OCI-LY7 (cell line): Measurements from ENCODE around the gene EYA2. TPM values are rescaled to one million over a fixed set of nuclear protein-coding genes. Genes with fewer than 3 reads are reported as not detected.

ENCODE experiments used
- BruUV-seq: library from RNA; stranded (reverse); fragments of 400-500 nt; replicated peaks from 2 replicates; lab custom pipeline; 2021; lab: Mats Ljungman, UMichigan
- CTCF ChIA-PET: fragments of 300-600 bp; sonication (Branson Sonifier 250); formaldehyde crosslinking; loops from one replicate; lab custom pipeline; 2022; ENCODE audit warnings: antibody characterized with exemption; ENCODE audit not compliant: unreplicated experiment; lab: Charles Lee
- POLR2A ChIA-PET: fragments of 300-600 bp; sonication (Branson Sonifier 250); formaldehyde crosslinking; loops from one replicate; lab custom pipeline; 2022; ENCODE audit warnings: antibody characterized with exemption; lab: Charles Lee
- DNase-seq: peaks from one replicate; pipeline ENCODE4 v3.0.0-alpha.2; 2015; ENCODE audit warnings: low spot score
- H2AFZ ChIP-seq: fragments of 200-600 bp; sonication (generic), shearing (Covaris generic); 2 replicates; pipeline ENCODE4 v1.6.1; 2014; ENCODE audit warnings: mild to moderate bottlenecking, antibody characterized with exemption, low read length, moderate library complexity
- H3K27ac ChIP-seq: fragments of 200-600 bp; sonication (generic); 2 replicates; pipeline ENCODE4 v1.5.1; 2014; ENCODE audit warnings: mixed run types, low read depth, mild to moderate bottlenecking, moderate library complexity, low read length, inconsistent platforms; ENCODE audit not compliant: poor library complexity, severe bottlenecking
- H3K36me3 ChIP-seq: fragments of 200-600 bp; sonication (generic); 2 replicates; pipeline ENCODE4 v1.6.1; 2014; ENCODE audit warnings: mild to moderate bottlenecking, antibody characterized with exemption, low read length, moderate library complexity, mixed read lengths; ENCODE audit not compliant: insufficient read depth
- H3K4me1 ChIP-seq: fragments of 200-600 bp; sonication (generic); 2 replicates; pipeline ENCODE4 v1.5.1; 2014; ENCODE audit warnings: mild to moderate bottlenecking, low read length; ENCODE audit not compliant: insufficient read depth, poor library complexity, severe bottlenecking
- H3K4me2 ChIP-seq: fragments of 200-600 bp; sonication (generic); 2 replicates; pipeline ENCODE4 v1.6.1; 2014; ENCODE audit warnings: mild to moderate bottlenecking, low read length
- H3K4me3 ChIP-seq: fragments of 200-600 bp; sonication (generic); 2 replicates; pipeline ENCODE4 v1.5.1; 2014; ENCODE audit warnings: mild to moderate bottlenecking, low read depth, low read length; ENCODE audit not compliant: poor library complexity, severe bottlenecking
- H3K79me2 ChIP-seq: fragments of 200-600 bp; sonication (generic); 2 replicates; pipeline ENCODE4 v1.6.1; 2016; ENCODE audit warnings: low read depth, mild to moderate bottlenecking, low read length, moderate library complexity, mixed read lengths; ENCODE audit not compliant: insufficient read depth
- H3K9me2 ChIP-seq: fragments of 200-600 bp; sonication (generic); 2 replicates; pipeline ENCODE4 v1.6.1; 2016; ENCODE audit warnings: mild to moderate bottlenecking, low read length, mixed read lengths; ENCODE audit not compliant: insufficient read depth
- H3K9me3 ChIP-seq: fragments of 200-600 bp; sonication (generic); 2 replicates; pipeline ENCODE4 v1.6.1; 2014; ENCODE audit warnings: mild to moderate bottlenecking, mixed run types, low read length, mixed read lengths
- H4K20me1 ChIP-seq: fragments of 200-600 bp; sonication (generic); 2 replicates; pipeline ENCODE4 v1.6.1; 2014; ENCODE audit warnings: mild to moderate bottlenecking, antibody characterized with exemption, low read length, moderate library complexity, mixed read lengths; ENCODE audit not compliant: insufficient read depth
- CTCF ChIP-seq: fragments of 200-600 bp; sonication (generic); conservative IDR thresholded peaks from 2 replicates; pipeline ENCODE4 v1.5.1; 2014; ENCODE audit warnings: mild to moderate bottlenecking, antibody characterized with exemption, low read length, moderate library complexity, mixed read lengths
- EZH2phosphoT487 ChIP-seq: fragments of 200-600 bp; sonication (generic); IDR thresholded peaks from 2 replicates; pipeline ENCODE4 v1.6.1; 2018; ENCODE audit warnings: low read depth, borderline replicate concordance, mild to moderate bottlenecking, mixed run types, antibody characterized with exemption, low read length, moderate library complexity, mixed read lengths
- intact Hi-C: fragments of 100-400 bp; cut with micrococcal nuclease; formaldehyde crosslinking; loops from one replicate; pipeline ENCODE4 v1.10.0; 2022; ENCODE audit not compliant: unreplicated experiment
- total RNA-seq, 2 experiments: library from RNA; depleted of rRNA in 1 of 2; stranded (reverse); fragments of >200 nt in 1 of 2; shearing (Covaris generic) in 1 of 2; gene quantifications; 2 replicates each; pipeline ENCODE4 v1.2.3, GENCODE V29; 2014 to 2022

EYA2 gene
- total RNA-seq, 2 experiments from 2014 or later: not detected

- Histone ChIP-seq H3K36me3 (no peaks in the 10 kb centered on the region), H3K9me3 (no peaks in the 10 kb centered on the region), H3K79me2 (no peaks in the 10 kb centered on the region), H3K4me1 (peaks cover 37% of the 10 kb centered on the region), H3K4me2 (no peak overlapping the region), H3K9me2 (no peaks in the 10 kb centered on the region), H3K27ac (no peak overlapping the region), H4K20me1 (no peaks in the 10 kb centered on the region), H3K4me3 (no peak overlapping the region), H2AFZ (no peak overlapping the region)
- BruUV-seq: no TSS peak
- DNase-seq: no peak
- intact Hi-C loops: no loop called here
- POLR2A ChIA-PET: interaction anchor here (0.9 kb wide), 1 partner anchor 9 kb away, joined by 3 read pairs; no protein-coding TSS in a partner anchor
- no peak for TF ChIP-seq CTCF
- no peak for TF ChIP-seq EZH2phosphoT487
- CTCF ChIA-PET: no interaction called here
Measured at GRCh38 chr20:46991168-46991567, 96.5 kb downstream of the EYA2 start.

GRCh38 chr20:46991880-46992639 is 97.4 kb downstream of the EYA2 start:
- H3K9me2 ChIP-seq: no peaks in the 10 kb centered on the region
- no peaks in the 10 kb centered on the region for H3K9me3 ChIP-seq
- CTCF ChIA-PET: no interaction called here
- H2AFZ ChIP-seq: no peak overlapping the region
- no peak overlapping the region for H3K27ac ChIP-seq
- intact Hi-C loops: no loop called here
- no peak for TF ChIP-seq EZH2phosphoT487
- no peak for TF ChIP-seq CTCF
- H3K4me1 ChIP-seq: peaks cover 44% of the 10 kb centered on the region
- no peak overlapping the region for H3K4me2 ChIP-seq
- POLR2A ChIA-PET: interaction anchor here (0.6 kb wide), 2 partner anchors 95 to 278 kb away, joined by 4 to 6 read pairs; no protein-coding TSS in a partner anchor
- no peaks in the 10 kb centered on the region for H3K36me3 ChIP-seq
- no peaks in the 10 kb centered on the region for H4K20me1 ChIP-seq
- H3K4me3 ChIP-seq: no peak overlapping the region
- DNase-seq: no peak
- no TSS peak for BruUV-seq
- H3K79me2 ChIP-seq: no peaks in the 10 kb centered on the region

- no peak for DNase-seq
- Histone ChIP-seq H3K4me2 (no peak overlapping the region), H2AFZ (no peak overlapping the region), H3K36me3 (no peaks in the 10 kb centered on the region), H3K79me2 (no peaks in the 10 kb centered on the region), H3K9me3 (no peaks in the 10 kb centered on the region), H3K9me2 (no peaks in the 10 kb centered on the region), H3K27ac (no peak overlapping the region), H3K4me3 (no peak overlapping the region), H4K20me1 (no peaks in the 10 kb centered on the region), H3K4me1 (peaks cover 50% of the 10 kb centered on the region)
- ChIA-PET CTCF (no interaction called here), POLR2A (interaction anchor here (0.6 kb wide), 1 partner anchor 278 kb away, joined by 4 read pairs; no protein-coding TSS in a partner anchor)
- BruUV-seq: no TSS peak
- intact Hi-C loops: no loop called here
- TF ChIP-seq EZH2phosphoT487 (no peak), CTCF (no peak)
Measured at GRCh38 chr20:46992640-46993035, 98.0 kb downstream of the EYA2 start.
